HEK293 (cell line): ENCODE results near the gene GPR146.

Experiments used
- KLF1 ChIP-seq: fragments of 450-650 bp; formaldehyde crosslinking; IDR thresholded peaks from 2 replicates; pipeline ENCODE4 v1.5.1; 2016; ENCODE audit warnings: missing biosample characterization, missing genetic modification characterization
- OSR2 ChIP-seq: fragments of 450-650 bp; formaldehyde crosslinking; IDR thresholded peaks from 2 replicates; pipeline ENCODE4 v1.5.1; 2016; ENCODE audit warnings: missing biosample characterization, missing genetic modification characterization
- SP2 ChIP-seq: fragments of 450-650 bp; formaldehyde crosslinking; IDR thresholded peaks from 2 replicates; pipeline ENCODE4 v1.5.1; 2016; ENCODE audit warnings: missing biosample characterization, missing genetic modification characterization
- ZNF354C ChIP-seq: fragments of 450-650 bp; formaldehyde crosslinking; IDR thresholded peaks from 2 replicates; pipeline ENCODE4 v1.5.1; 2016; ENCODE audit warnings: missing biosample characterization, missing genetic modification characterization, low read depth, borderline replicate concordance
- ZNF398 ChIP-seq: fragments of 450-650 bp; formaldehyde crosslinking; IDR thresholded peaks from 2 replicates; pipeline ENCODE4 v1.5.1; 2017; ENCODE audit warnings: missing biosample characterization, missing genetic modification characterization
- ZNF510 ChIP-seq: fragments of 450-650 bp; formaldehyde crosslinking; IDR thresholded peaks from 2 replicates; pipeline ENCODE4 v1.5.1; 2018; ENCODE audit warnings: mild to moderate bottlenecking, missing genetic modification characterization, missing biosample characterization; ENCODE audit not compliant: insufficient replicate concordance
- ZNF747 ChIP-seq: fragments of 450-650 bp; formaldehyde crosslinking; IDR thresholded peaks from 2 replicates; pipeline ENCODE4 v1.5.1; 2016; ENCODE audit warnings: missing biosample characterization, missing genetic modification characterization
- TF ChIP-seq, protein P1 (sequence below): sonication (generic); formaldehyde crosslinking; IDR thresholded peaks from 2 replicates; pipeline ENCODE4 v1.8.1; 2022; ENCODE audit warnings: mild to moderate bottlenecking, moderate library complexity, missing genetic modification reagents
- TF ChIP-seq, protein P2 (sequence below): fragments of 450-650 bp; formaldehyde crosslinking; IDR thresholded peaks from 2 replicates; pipeline ENCODE4 v1.5.1; 2016; ENCODE audit warnings: missing biosample characterization, missing genetic modification characterization

DNA sequence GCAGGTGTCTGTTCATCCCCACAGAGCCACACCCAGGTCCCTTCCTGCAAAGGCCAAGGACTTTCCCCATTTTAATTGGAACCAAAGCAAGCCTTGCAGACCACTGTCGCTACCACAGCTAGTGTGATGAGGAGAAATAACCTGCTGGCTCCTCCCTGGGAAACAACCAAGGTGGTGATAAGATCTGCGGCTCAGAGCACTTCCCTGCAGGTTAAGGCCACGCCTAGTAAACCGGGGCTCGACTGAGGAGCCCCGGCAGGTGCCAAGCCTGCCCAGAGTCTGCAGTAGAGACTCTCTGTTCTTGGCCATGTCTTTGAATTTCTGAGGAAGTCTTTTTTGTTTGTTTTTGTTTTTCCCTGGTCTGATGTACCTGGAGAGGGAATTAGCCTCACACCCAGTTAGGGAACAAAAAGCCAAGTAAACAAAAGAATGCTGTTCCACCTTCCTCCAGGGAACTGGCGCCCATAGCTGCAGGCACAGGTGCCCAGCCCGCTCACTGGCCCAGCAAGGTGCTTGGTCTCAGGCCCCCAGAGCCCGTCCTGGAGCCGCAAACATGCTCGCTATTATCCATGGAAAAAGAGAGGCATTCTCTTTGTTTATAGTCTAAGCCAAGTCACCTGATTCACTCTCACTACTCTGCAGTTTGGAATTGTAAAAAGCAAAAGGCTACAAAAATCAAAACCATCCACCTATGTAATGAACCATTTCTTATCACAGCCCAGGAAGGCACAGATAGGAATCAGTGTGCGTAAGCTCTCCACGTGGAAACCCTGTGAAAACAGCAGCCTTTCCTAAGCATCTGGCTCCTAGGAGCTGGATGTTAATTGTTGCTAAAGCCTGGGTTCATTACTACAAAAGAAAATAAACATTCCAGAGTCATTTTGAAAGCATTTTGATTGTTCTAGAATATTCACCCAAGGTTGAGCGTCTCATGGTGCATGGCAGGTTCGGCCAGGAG lies 2.7 kb downstream of the GPR146 start:
- TF ChIP-seq KLF1 (tag by site-specific recombination): no peak
- TF ChIP-seq, protein P1, sequence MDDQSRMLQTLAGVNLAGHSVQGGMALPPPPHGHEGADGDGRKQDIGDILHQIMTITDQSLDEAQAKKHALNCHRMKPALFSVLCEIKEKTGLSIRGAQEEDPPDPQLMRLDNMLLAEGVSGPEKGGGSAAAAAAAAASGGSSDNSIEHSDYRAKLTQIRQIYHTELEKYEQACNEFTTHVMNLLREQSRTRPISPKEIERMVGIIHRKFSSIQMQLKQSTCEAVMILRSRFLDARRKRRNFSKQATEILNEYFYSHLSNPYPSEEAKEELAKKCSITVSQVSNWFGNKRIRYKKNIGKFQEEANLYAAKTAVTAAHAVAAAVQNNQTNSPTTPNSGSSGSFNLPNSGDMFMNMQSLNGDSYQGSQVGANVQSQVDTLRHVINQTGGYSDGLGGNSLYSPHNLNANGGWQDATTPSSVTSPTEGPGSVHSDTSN (CRISPR knock-in tag): no peak
- no peak for TF ChIP-seq ZNF747 (tag by site-specific recombination)
- TF ChIP-seq ZNF510: no peak
- TF ChIP-seq, protein P2, sequence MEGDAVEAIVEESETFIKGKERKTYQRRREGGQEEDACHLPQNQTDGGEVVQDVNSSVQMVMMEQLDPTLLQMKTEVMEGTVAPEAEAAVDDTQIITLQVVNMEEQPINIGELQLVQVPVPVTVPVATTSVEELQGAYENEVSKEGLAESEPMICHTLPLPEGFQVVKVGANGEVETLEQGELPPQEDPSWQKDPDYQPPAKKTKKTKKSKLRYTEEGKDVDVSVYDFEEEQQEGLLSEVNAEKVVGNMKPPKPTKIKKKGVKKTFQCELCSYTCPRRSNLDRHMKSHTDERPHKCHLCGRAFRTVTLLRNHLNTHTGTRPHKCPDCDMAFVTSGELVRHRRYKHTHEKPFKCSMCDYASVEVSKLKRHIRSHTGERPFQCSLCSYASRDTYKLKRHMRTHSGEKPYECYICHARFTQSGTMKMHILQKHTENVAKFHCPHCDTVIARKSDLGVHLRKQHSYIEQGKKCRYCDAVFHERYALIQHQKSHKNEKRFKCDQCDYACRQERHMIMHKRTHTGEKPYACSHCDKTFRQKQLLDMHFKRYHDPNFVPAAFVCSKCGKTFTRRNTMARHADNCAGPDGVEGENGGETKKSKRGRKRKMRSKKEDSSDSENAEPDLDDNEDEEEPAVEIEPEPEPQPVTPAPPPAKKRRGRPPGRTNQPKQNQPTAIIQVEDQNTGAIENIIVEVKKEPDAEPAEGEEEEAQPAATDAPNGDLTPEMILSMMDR (tag by site-specific recombination): no peak
- no peak for TF ChIP-seq SP2 (tag by site-specific recombination)
- TF ChIP-seq OSR2 (tag by site-specific recombination): no peak
- TF ChIP-seq ZNF354C (tag by site-specific recombination): no peak
- TF ChIP-seq ZNF398 (tag by site-specific recombination): no peak
